ENCODE data around the gene PIP5K1B.

DNA sequence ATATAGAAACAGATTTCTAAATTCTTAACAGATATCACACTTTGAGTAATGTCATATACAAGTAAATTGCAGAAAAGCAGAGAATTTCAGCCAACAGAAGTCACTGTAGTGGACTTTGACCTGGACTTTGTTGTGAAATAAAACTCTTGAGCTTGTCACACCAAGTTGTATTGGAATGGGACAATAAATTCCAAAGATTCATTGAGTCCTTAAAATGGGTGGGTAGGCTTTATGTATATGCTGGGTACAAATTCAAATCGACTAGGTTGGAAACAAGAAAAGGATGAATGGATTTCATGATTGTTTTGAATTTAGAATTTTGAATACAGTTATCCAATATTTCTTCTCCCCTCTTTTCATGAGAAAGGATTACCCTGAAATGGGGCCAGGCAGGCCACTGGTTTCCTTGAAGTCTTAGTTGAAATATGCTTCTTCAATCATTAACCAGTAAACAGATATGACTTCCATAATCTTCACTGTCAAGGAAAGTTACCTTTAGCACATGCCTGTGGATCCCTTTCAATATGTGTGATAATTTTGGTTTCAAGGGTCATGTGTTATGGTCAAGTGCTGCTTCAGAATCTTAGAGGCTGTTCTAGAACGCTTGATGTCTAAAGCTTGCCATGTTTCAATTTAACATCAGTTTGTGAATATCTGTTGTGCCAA lies 25.7 kb downstream of the PIP5K1B start:
- TF ChIP-seq, protein P1, sequence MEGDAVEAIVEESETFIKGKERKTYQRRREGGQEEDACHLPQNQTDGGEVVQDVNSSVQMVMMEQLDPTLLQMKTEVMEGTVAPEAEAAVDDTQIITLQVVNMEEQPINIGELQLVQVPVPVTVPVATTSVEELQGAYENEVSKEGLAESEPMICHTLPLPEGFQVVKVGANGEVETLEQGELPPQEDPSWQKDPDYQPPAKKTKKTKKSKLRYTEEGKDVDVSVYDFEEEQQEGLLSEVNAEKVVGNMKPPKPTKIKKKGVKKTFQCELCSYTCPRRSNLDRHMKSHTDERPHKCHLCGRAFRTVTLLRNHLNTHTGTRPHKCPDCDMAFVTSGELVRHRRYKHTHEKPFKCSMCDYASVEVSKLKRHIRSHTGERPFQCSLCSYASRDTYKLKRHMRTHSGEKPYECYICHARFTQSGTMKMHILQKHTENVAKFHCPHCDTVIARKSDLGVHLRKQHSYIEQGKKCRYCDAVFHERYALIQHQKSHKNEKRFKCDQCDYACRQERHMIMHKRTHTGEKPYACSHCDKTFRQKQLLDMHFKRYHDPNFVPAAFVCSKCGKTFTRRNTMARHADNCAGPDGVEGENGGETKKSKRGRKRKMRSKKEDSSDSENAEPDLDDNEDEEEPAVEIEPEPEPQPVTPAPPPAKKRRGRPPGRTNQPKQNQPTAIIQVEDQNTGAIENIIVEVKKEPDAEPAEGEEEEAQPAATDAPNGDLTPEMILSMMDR (IDR thresholded peaks at IDR 0.05 in 4 of 5, conservative IDR thresholded peaks at IDR 0.05 in 1 of 5): no peak
- no peak for TF ChIP-seq POLR2A (IDR thresholded peaks at IDR 0.05)
